ENCODE data around the gene FGF4. TPM values are rescaled to one million over a fixed set of nuclear protein-coding genes. Genes with fewer than 3 reads are reported as not detected.

The FGF4 gene
- total RNA-seq, 2 experiments from 2014 or later, result not detected

GRCh38 chr11:69814902-69815301, 39.8 kb upstream of the FGF4 start:
- intact Hi-C loops (cut with micrococcal nuclease), result loop anchor here (10.0 kb wide), 1 partner anchor 110 kb away; the partner anchor contains the start of gene FGF19
- H3K9me3 Mint-ChIP-seq, result no peaks in the 10 kb centered on the region
- ChIA-PET CTCF (no interaction called here), POLR2A (no interaction called here)
- H3K4me1 Mint-ChIP-seq (ENCODE audit: low read depth), result no peaks in the 10 kb centered on the region
- H3K27me3 Mint-ChIP-seq, result peaks cover 34% of the 10 kb centered on the region
- no peaks in the 10 kb centered on the region for H3K36me3 Mint-ChIP-seq
- H3K27ac Mint-ChIP-seq, result no peak overlapping the region
- no peak overlapping the region for H3K4me3 Mint-ChIP-seq
- DNase-seq, result no peak

- no peaks in the 10 kb centered on the region for H3K4me1 Mint-ChIP-seq (ENCODE audit: low read depth)
Measured at GRCh38 chr11:69814411-69814810, 39.3 kb upstream of the FGF4 start.

GRCh38 chr11:69813839-69814238, 38.7 kb upstream of the FGF4 start:
- Mint-ChIP-seq H3K36me3 (no peaks in the 10 kb centered on the region), H3K4me3 (no peak overlapping the region), H3K9me3 (no peaks in the 10 kb centered on the region), H3K27ac (no peak overlapping the region), H3K4me1 (ENCODE audit: low read depth) (no peaks in the 10 kb centered on the region), H3K27me3 (peaks cover 31% of the 10 kb centered on the region)
- POLR2A ChIA-PET, result no interaction called here
- CTCF ChIA-PET, result no interaction called here
- intact Hi-C loops (cut with micrococcal nuclease), result loop anchor here (10.0 kb wide), 1 partner anchor 109 kb away; the partner anchor contains the start of gene FGF19
- no peak for DNase-seq

More at GRCh38 chr11:69814411-69814810, 39.3 kb upstream of the FGF4 start:
- H3K27me3 Mint-ChIP-seq, result peaks cover 32% of the 10 kb centered on the region
- CTCF ChIA-PET, result no interaction called here
- H3K4me3 Mint-ChIP-seq, result no peak overlapping the region
- intact Hi-C loops (cut with micrococcal nuclease), result loop anchor here (10.0 kb wide), 1 partner anchor 110 kb away; the partner anchor contains the start of gene FGF19
- H3K36me3 Mint-ChIP-seq, result no peaks in the 10 kb centered on the region
- DNase-seq, result no peak
- no peak overlapping the region for H3K27ac Mint-ChIP-seq
- no peaks in the 10 kb centered on the region for H3K9me3 Mint-ChIP-seq
- POLR2A ChIA-PET, result no interaction called here

DNA sequence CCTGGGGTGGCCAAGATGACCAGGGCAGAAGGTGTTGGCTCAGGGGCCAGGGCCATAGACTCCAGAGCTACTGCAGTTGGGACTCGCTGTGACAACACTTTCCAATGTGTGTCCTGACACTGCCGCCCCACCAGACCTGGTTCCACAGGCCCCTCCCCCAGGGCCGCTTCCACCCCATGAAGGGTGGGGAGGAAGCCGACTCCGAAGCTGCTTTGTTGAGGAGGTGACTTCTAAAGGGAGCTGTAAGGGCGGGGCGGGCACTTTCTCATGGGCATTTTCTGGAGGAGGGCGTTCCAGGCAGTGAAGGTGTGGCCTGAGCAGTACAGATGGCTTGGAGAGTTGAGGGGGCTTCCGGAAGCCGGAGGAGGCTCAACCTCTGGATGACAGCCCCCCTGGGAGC, 37.8 kb upstream of the FGF4 start:
- Mint-ChIP-seq H3K36me3 (no peaks in the 10 kb centered on the region), H3K4me1 (ENCODE audit: low read depth) (no peaks in the 10 kb centered on the region), H3K27me3 (peaks cover 37% of the 10 kb centered on the region), H3K27ac (no peak overlapping the region), H3K4me3 (no peak overlapping the region), H3K9me3 (no peaks in the 10 kb centered on the region)
- intact Hi-C loops (cut with micrococcal nuclease), result loop anchor here (10.0 kb wide), 1 partner anchor 108 kb away; the partner anchor contains the start of gene FGF19
- DNase-seq, result no peak
- ChIA-PET CTCF (no interaction called here), POLR2A (no interaction called here)

DNA sequence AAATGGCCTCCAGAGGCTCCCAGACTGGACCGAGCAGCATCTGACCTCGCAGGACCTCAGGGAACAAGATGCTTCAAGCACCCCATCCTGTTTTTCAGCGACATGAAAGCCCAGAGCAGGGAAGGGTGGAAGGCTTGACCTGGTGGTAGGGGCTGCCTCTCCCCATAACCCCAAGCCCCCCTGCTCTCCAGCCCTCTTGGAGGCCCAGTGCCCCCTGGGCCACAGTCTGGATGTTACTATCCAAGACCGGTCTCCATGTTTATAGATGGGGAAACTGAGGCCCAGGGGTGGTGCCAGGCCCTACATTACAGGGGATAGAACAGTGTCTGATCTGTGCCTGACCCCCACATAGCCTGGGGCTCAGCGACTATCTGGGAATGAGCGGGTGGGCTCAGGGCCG, 37.1 kb upstream of the FGF4 start:
- no peak overlapping the region for H3K27ac Mint-ChIP-seq

DNA sequence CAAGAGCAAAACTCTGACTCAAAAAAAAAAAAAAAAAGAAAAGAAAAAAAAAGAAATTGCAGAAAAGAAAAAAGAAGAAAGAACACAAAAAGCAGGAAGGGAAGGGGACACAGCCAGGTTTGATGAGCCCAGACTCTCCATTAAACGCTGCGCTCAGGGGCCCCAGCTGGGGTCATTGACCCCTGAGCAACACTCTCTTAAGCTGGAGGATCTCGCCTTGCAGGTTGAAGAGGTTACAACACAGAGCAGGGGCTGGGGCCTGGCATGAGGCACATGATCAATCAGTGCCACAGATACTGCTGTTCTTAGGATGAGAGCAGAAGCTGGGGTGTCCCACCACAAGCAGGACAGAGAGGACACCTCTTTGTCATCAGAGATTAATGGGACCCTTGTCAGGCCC, 36.3 kb upstream of the FGF4 start:
- ChIA-PET POLR2A (no interaction called here), CTCF (no interaction called here)
- H3K4me1 Mint-ChIP-seq (ENCODE audit: low read depth), result no peaks in the 10 kb centered on the region
- no peak overlapping the region for H3K4me3 Mint-ChIP-seq
- peaks cover 32% of the 10 kb centered on the region for H3K27me3 Mint-ChIP-seq
- no peak for DNase-seq
- H3K27ac Mint-ChIP-seq, result no peak overlapping the region
- no peaks in the 10 kb centered on the region for H3K36me3 Mint-ChIP-seq
- intact Hi-C loops (cut with micrococcal nuclease), result loop anchor here (10.0 kb wide), 1 partner anchor 107 kb away; the partner anchor contains the start of gene FGF19
- no peaks in the 10 kb centered on the region for H3K9me3 Mint-ChIP-seq

More for the DNA sequence above, 37.1 kb upstream of the FGF4 start:
- no peak for DNase-seq
- H3K36me3 Mint-ChIP-seq, result no peaks in the 10 kb centered on the region
- H3K4me3 Mint-ChIP-seq, result no peak overlapping the region
- no peaks in the 10 kb centered on the region for H3K4me1 Mint-ChIP-seq (ENCODE audit: low read depth)
- intact Hi-C loops (cut with micrococcal nuclease), result loop anchor here (10.0 kb wide), 1 partner anchor 107 kb away; the partner anchor contains the start of gene FGF19
- peaks cover 37% of the 10 kb centered on the region for H3K27me3 Mint-ChIP-seq
- ChIA-PET CTCF (no interaction called here), POLR2A (no interaction called here)
- no peaks in the 10 kb centered on the region for H3K9me3 Mint-ChIP-seq

DNA sequence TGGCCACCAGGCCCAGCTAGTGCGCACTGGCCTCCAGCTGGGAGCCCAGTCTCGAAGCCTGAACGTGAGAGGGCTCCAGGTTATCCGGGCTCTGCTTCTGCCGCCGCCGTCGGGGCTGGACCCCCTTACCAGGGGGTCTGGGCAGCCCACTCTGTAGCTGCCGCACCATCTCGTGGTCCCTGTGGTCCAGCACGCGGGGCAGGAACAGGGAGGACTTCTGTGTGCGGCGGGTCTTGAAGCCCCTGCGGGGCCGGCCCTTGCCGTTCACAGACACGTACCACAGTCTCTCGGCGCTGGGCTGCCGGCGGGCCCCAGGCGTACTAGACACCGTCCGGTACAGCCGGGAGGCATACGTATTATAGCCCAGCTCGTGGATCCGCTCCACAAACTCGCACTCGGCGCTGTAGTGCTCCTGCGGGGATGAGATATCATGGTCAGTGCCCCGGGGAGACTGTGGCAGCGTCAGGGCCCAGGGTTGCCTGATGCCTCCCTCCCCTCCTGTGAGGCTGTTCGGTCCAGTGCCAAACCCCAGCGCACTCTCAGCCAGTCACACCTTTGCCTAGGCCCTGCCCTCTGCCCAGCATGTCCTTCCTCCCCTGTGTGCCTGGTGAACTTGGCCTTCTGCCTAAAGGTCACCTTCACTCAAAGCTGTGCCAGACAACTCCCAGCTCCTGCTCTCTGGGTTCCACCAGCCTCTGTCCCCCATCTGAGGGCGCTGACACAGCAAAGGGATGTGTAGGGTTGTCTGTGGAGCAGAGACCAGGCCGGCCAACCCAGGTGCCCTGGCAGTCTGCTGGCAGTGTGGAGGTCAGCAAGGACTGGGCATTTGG, 35.4 kb upstream of the FGF4 start:
- Mint-ChIP-seq H3K27ac (no peak overlapping the region), H3K36me3 (no peaks in the 10 kb centered on the region), H3K4me1 (ENCODE audit: low read depth) (no peaks in the 10 kb centered on the region), H3K4me3 (no peak overlapping the region), H3K27me3 (peaks cover 24% of the 10 kb centered on the region), H3K9me3 (no peaks in the 10 kb centered on the region)
- POLR2A ChIA-PET, result no interaction called here
- no peak for DNase-seq
- CTCF ChIA-PET, result interaction anchor here (0.5 kb wide), 1 partner anchor 140 kb away, joined by 3 read pairs; no protein-coding TSS in a partner anchor
- intact Hi-C loops (cut with micrococcal nuclease), result loop anchor here (10.0 kb wide), 1 partner anchor 106 kb away; the partner anchor contains the start of gene FGF19

DNA sequence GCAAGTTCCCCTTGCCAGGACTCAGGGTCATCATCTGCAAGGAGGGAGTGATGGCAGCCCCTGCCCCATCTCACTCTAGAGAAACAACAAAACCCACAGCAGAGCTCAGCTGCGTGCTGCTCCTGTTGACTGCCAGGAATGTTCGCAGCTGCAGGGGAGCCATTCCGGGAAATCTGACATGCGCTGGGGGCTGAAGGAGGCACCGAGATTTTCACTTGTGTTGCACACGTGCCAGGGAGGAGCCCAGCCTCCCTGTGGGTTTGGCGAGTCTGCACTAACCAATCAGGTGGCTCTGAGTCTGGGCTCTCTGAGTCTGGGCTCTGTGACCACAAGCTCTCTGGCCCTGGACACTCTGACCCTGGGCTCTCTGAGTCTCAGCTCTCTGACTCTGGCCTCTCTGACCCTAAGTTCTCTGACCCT, 33.5 kb upstream of the FGF4 start:
- POLR2A ChIA-PET, result no interaction called here
- Mint-ChIP-seq H3K4me3 (no peak overlapping the region), H3K27me3 (peaks cover 16% of the 10 kb centered on the region), H3K4me1 (ENCODE audit: low read depth) (no peaks in the 10 kb centered on the region), H3K9me3 (no peaks in the 10 kb centered on the region), H3K36me3 (no peaks in the 10 kb centered on the region), H3K27ac (no peak overlapping the region)
- CTCF ChIA-PET, result no interaction called here
- intact Hi-C loops (cut with micrococcal nuclease), result no loop called here
- no peak for DNase-seq

DNA sequence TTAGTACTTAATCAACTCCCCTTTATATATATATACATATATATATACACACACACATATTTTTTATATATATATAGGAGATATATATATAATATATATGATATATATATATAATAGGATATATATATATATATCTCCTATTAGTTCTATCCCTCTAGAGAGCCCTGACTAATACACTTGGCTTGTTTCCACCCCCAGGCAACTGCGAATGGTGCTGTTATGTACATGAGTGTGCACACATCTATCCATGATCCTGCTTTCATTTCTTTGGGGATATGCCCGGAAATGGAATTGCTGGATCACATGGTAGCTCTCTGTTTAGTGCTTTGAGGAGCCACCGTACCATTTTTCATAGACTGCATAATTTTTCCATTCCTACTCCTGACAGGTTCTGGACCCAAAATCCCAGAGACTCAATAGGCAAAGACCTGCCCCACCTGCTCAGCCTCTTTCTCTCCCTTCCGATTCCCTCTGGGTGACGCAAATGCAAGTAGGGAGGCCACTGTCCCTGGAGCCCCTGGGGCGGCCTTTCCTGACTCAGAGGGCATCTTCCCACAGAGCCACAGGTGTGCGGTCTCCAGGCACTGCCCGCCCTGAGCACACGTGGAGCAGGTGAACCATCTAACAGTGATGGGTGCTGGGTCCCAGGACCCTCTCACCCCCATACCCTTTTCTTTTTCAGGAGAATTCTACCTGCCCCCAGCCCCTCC, 32.1 kb upstream of the FGF4 start:
- Mint-ChIP-seq H3K4me3 (no peak overlapping the region), H3K27ac (no peak overlapping the region), H3K9me3 (no peaks in the 10 kb centered on the region), H3K4me1 (ENCODE audit: low read depth) (no peaks in the 10 kb centered on the region), H3K27me3 (peaks cover 16% of the 10 kb centered on the region), H3K36me3 (no peaks in the 10 kb centered on the region)
- ChIA-PET POLR2A (no interaction called here), CTCF (no interaction called here)
- DNase-seq, result no peak
- intact Hi-C loops (cut with micrococcal nuclease), result no loop called here

- Mint-ChIP-seq H3K4me3 (no peak overlapping the region), H3K27me3 (peaks cover 12% of the 10 kb centered on the region), H3K36me3 (no peaks in the 10 kb centered on the region), H3K27ac (no peak overlapping the region), H3K4me1 (ENCODE audit: low read depth) (no peaks in the 10 kb centered on the region), H3K9me3 (no peaks in the 10 kb centered on the region)
- POLR2A ChIA-PET, result no interaction called here
- CTCF ChIA-PET, result no interaction called here
- intact Hi-C loops (cut with micrococcal nuclease), result no loop called here
- DNase-seq, result no peak
Measured at GRCh38 chr11:69804769-69805508, 29.8 kb upstream of the FGF4 start.

- H3K36me3 Mint-ChIP-seq, result no peaks in the 10 kb centered on the region
- no peaks in the 10 kb centered on the region for H3K4me1 Mint-ChIP-seq (ENCODE audit: low read depth)
- no peak for DNase-seq
- no peak overlapping the region for H3K4me3 Mint-ChIP-seq
- H3K27ac Mint-ChIP-seq, result no peak overlapping the region
- H3K27me3 Mint-ChIP-seq, result peaks cover 9% of the 10 kb centered on the region
- POLR2A ChIA-PET, result no interaction called here
- CTCF ChIA-PET, result no interaction called here
- H3K9me3 Mint-ChIP-seq, result peaks cover 2% of the 10 kb centered on the region
- intact Hi-C loops (cut with micrococcal nuclease), result no loop called here
Measured at GRCh38 chr11:69803604-69804218, 28.6 kb upstream of the FGF4 start.

DNA sequence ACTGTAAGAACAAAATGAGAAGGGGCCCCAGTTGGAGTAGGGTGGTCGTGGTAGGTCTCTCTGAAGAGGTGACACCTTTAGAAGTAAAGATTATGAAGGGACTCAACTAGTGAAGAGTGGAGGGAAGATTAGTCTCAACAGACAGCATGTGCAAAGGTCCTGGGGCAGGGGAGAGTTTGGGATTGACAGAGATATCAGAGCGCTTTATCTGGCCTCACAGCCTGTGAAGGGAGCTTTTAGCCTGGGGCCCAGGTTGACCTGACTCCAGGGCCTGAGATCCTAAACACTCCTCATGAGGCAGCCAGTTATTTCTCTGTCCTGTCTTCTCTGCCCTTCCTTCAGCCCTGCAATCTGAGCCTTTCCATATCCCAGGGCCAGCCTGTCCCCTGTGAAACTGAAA, 27.9 kb upstream of the FGF4 start:
- Mint-ChIP-seq H3K4me3 (no peak overlapping the region), H3K4me1 (ENCODE audit: low read depth) (no peaks in the 10 kb centered on the region), H3K27ac (no peak overlapping the region), H3K9me3 (peaks cover 2% of the 10 kb centered on the region), H3K36me3 (no peaks in the 10 kb centered on the region), H3K27me3 (peaks cover 4% of the 10 kb centered on the region)
- POLR2A ChIA-PET, result no interaction called here
- no peak for DNase-seq
- intact Hi-C loops (cut with micrococcal nuclease), result no loop called here
- CTCF ChIA-PET, result no interaction called here
